Measurements from ENCODE around the gene WNK2.
"Not testable (repeated sequence)": the region's sequence is repeated elsewhere in the genome, so short reads cannot be mapped to it uniquely, and the experiment has no call there.

The WNK2 gene

GRCh38 chr9:93246111-93246510 lies 62.2 kb downstream of the WNK2 start:
- DNase-seq (ENCODE audit: low read depth): no peak
- TF ChIP-seq CTCF (conservative IDR thresholded peaks at IDR 0.05; ENCODE audit: low read depth, low read length): no peak
- H3K4me3 ChIP-seq (ENCODE audit: low read length): no peak overlapping the region

DNA sequence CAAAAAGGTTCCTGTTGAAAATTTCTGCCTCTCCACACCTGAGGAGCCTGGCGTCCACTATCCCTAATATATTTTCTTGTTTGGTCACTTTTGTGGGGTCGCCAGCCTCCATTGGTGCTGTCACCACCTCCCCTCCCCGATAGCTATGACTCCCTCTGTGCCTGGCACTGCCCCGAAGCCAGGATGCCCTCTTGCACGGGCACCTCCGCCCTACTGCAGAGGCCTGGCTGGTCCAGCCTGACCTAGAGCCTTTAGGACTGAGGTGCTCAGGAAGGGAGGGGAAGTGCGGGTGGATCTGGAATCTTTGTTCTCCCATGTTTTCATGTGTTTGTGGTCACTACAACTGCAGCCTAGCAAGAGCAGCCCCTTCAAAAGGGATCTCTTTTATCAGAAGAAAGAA lies 62.6 kb downstream of the WNK2 start:
- H3K4me3 ChIP-seq (ENCODE audit: low read length): no peak overlapping the region
- TF ChIP-seq CTCF (conservative IDR thresholded peaks at IDR 0.05; ENCODE audit: low read depth, low read length): no peak
- no peak for DNase-seq (ENCODE audit: low read depth)

- H3K4me3 ChIP-seq (ENCODE audit: low read length): no peak overlapping the region
- no peak for DNase-seq (ENCODE audit: low read depth)
- no peak for TF ChIP-seq CTCF (conservative IDR thresholded peaks at IDR 0.05; ENCODE audit: low read depth, low read length)
Observed at GRCh38 chr9:93247099-93247865, 63.3 kb downstream of the WNK2 start.

DNA sequence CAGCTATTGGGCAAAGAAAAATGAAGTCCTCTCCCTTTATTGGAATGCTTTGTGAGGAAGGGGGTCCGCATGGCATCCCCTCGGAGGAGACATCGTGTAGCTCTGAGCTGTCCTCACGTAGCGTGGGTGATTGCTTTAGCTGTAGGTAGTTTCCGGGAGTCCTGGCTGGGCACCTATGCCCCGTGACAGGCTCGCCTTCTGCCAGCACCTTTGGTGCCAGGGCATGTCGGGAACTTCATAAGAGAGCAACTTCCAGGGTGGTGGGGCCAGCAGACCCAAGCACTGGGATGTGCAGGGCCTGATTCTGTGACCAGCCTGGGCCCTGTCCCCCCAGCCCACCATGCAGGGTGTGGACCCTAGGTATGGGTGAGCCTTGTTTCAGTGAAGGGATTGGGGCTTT lies 64.0 kb downstream of the WNK2 start:
- TF ChIP-seq CTCF (conservative IDR thresholded peaks at IDR 0.05; ENCODE audit: low read depth, low read length): no peak
- no peak for DNase-seq (ENCODE audit: low read depth)

GRCh38 chr9:93248386-93249040 lies 64.6 kb downstream of the WNK2 start:
- no peak overlapping the region for H3K4me3 ChIP-seq (ENCODE audit: low read length)
- TF ChIP-seq CTCF (conservative IDR thresholded peaks at IDR 0.05; ENCODE audit: low read depth, low read length): no peak
- no peak for DNase-seq (ENCODE audit: low read depth)

More for the DNA sequence above, 64.0 kb downstream of the WNK2 start:
- H3K4me3 ChIP-seq (ENCODE audit: low read length): no peak overlapping the region

- DNase-seq (ENCODE audit: low read depth): no peak
- H3K4me3 ChIP-seq (ENCODE audit: low read length): no peak overlapping the region
- TF ChIP-seq CTCF (conservative IDR thresholded peaks at IDR 0.05; ENCODE audit: low read depth, low read length): no peak
Observed at GRCh38 chr9:93250185-93250584, 66.2 kb downstream of the WNK2 start.

- DNase-seq (ENCODE audit: low read depth); H3K4me3 ChIP-seq (ENCODE audit: low read length): not testable (repeated sequence)
Observed at GRCh38 chr9:93251309-93251708, 67.4 kb downstream of the WNK2 start.

All from retinal pigment epithelial cell (primary cell).